ENCODE measurements around the gene STAT2. TPM values are rescaled to one million over a fixed set of nuclear protein-coding genes. Genes with fewer than 3 reads are reported as not detected.

Gene STAT2
- total RNA-seq, 1 donor from 2014 or later, result 199 TPM

GRCh38 chr12:56377989-56378316, 18.0 kb upstream of the STAT2 start:
- no peak overlapping the region for H3K27ac ChIP-seq
- H3K27me3 ChIP-seq, result no peaks in the 10 kb centered on the region
- ATAC-seq, result no peak
- H3K9me3 ChIP-seq, result no peaks in the 10 kb centered on the region
- intact Hi-C loops (cut with DNase I), result no loop called here
- no peak overlapping the region for H3K4me3 ChIP-seq
- peaks cover 10% of the 10 kb centered on the region for H3K4me1 ChIP-seq
- no peak for TF ChIP-seq CTCF (IDR thresholded peaks at IDR 0.05)
- H3K36me3 ChIP-seq, result no peaks in the 10 kb centered on the region
- DNase-seq, result no peak

- Histone ChIP-seq H3K27ac (no peak overlapping the region), H3K27me3 (no peaks in the 10 kb centered on the region), H3K4me3 (no peak overlapping the region), H3K4me1 (peaks cover 10% of the 10 kb centered on the region), H3K36me3 (no peaks in the 10 kb centered on the region), H3K9me3 (no peaks in the 10 kb centered on the region)
- ATAC-seq, result peak; percentile 44
- intact Hi-C loops (cut with DNase I), result no loop called here
- TF ChIP-seq CTCF (IDR thresholded peaks at IDR 0.05), result no peak
- no peak for DNase-seq
Observed at GRCh38 chr12:56377310-56377988, 17.5 kb upstream of the STAT2 start.

- Histone ChIP-seq H3K4me1 (peaks cover 10% of the 10 kb centered on the region), H3K27ac (no peak overlapping the region), H3K9me3 (no peaks in the 10 kb centered on the region), H3K36me3 (no peaks in the 10 kb centered on the region), H3K27me3 (no peaks in the 10 kb centered on the region), H3K4me3 (no peak overlapping the region)
- intact Hi-C loops (cut with DNase I), result no loop called here
- ATAC-seq, result no peak
- no peak for DNase-seq
- no peak for TF ChIP-seq CTCF (IDR thresholded peaks at IDR 0.05)
Observed at GRCh38 chr12:56375598-56376434, 15.9 kb upstream of the STAT2 start.

GRCh38 chr12:56374726-56375597, 15.1 kb upstream of the STAT2 start:
- intact Hi-C loops (cut with DNase I), result no loop called here
- H3K4me3 ChIP-seq, result no peak overlapping the region
- H3K27ac ChIP-seq, result no peak overlapping the region
- H3K4me1 ChIP-seq, result peaks cover 10% of the 10 kb centered on the region
- H3K27me3 ChIP-seq, result no peaks in the 10 kb centered on the region
- H3K36me3 ChIP-seq, result no peaks in the 10 kb centered on the region
- no peak for TF ChIP-seq CTCF (IDR thresholded peaks at IDR 0.05)
- no peaks in the 10 kb centered on the region for H3K9me3 ChIP-seq
- no peak for DNase-seq
- no peak for ATAC-seq

- Histone ChIP-seq H3K36me3 (no peaks in the 10 kb centered on the region), H3K27ac (no peak overlapping the region), H3K4me3 (no peak overlapping the region), H3K27me3 (no peaks in the 10 kb centered on the region), H3K9me3 (no peaks in the 10 kb centered on the region), H3K4me1 (peaks cover 10% of the 10 kb centered on the region)
- no peak for ATAC-seq
- no peak for TF ChIP-seq CTCF (IDR thresholded peaks at IDR 0.05)
- intact Hi-C loops (cut with DNase I), result no loop called here
- no peak for DNase-seq
Observed at GRCh38 chr12:56373515-56373914, 13.6 kb upstream of the STAT2 start.
